Mucosa of stomach (tissue), 1 donor: ENCODE measurements around the gene SLC25A22.

ENCODE experiments used
- H3K27me3 ChIP-seq: one replicate; pipeline ENCODE4 v1.7.0; 2013; ENCODE audit warnings: mild to moderate bottlenecking, low read length; ENCODE audit not compliant: control insufficient read depth, insufficient read depth
- H3K36me3 ChIP-seq: one replicate; pipeline ENCODE4 v1.7.0; 2013; ENCODE audit warnings: low read length; ENCODE audit not compliant: control insufficient read depth, insufficient read depth
- H3K4me1 ChIP-seq: one replicate; pipeline ENCODE4 v1.7.0; 2013; ENCODE audit warnings: mild to moderate bottlenecking, low read length; ENCODE audit not compliant: control insufficient read depth, insufficient read depth
- H3K4me3 ChIP-seq: one replicate; pipeline ENCODE4 v1.7.0; 2013; ENCODE audit warnings: low read length
- H3K9ac ChIP-seq: one replicate; pipeline ENCODE4 v1.7.0; 2013; ENCODE audit warnings: mild to moderate bottlenecking, low read length, moderate library complexity
- H3K9me3 ChIP-seq: one replicate; pipeline ENCODE4 v1.7.0; 2013; ENCODE audit warnings: mild to moderate bottlenecking, low read length, moderate library complexity; ENCODE audit not compliant: control insufficient read depth
- donor health status: Pancreatic carcinoma.

Gene SLC25A22

GRCh38 chr11:746289-747157 lies 51.6 kb downstream of the SLC25A22 start:
- Histone ChIP-seq H3K9ac (peak overlapping the region; percentile 45), H3K4me1 (peaks cover 16% of the 10 kb centered on the region), H3K4me3 (peak overlapping the region; percentile 56)

GRCh38 chr11:745428-745827 lies 52.7 kb downstream of the SLC25A22 start:
- no peaks in the 10 kb centered on the region for H3K36me3 ChIP-seq
- peaks cover 5% of the 10 kb centered on the region for H3K27me3 ChIP-seq
- H3K4me3 ChIP-seq, result no peak overlapping the region
- H3K4me1 ChIP-seq, result peaks cover 16% of the 10 kb centered on the region
- H3K9me3 ChIP-seq, result no peaks in the 10 kb centered on the region
- H3K9ac ChIP-seq, result no peak overlapping the region

More at GRCh38 chr11:746289-747157, 51.6 kb downstream of the SLC25A22 start:
- H3K9me3 ChIP-seq, result no peaks in the 10 kb centered on the region
- peaks cover 5% of the 10 kb centered on the region for H3K27me3 ChIP-seq
- H3K36me3 ChIP-seq, result no peaks in the 10 kb centered on the region

GRCh38 chr11:742571-743201 lies 55.4 kb downstream of the SLC25A22 start:
- no peak overlapping the region for H3K9ac ChIP-seq
- no peaks in the 10 kb centered on the region for H3K36me3 ChIP-seq
- no peak overlapping the region for H3K4me3 ChIP-seq
- H3K27me3 ChIP-seq, result peaks cover 9% of the 10 kb centered on the region
- H3K4me1 ChIP-seq, result peaks cover 4% of the 10 kb centered on the region
- H3K9me3 ChIP-seq, result no peaks in the 10 kb centered on the region

- no peak overlapping the region for H3K4me3 ChIP-seq
These were observed 55.9 kb downstream of the SLC25A22 start for GRCh38 chr11:742156-742546.

More at GRCh38 chr11:742156-742546, 55.9 kb downstream of the SLC25A22 start:
- Histone ChIP-seq H3K36me3 (no peaks in the 10 kb centered on the region), H3K9me3 (no peaks in the 10 kb centered on the region), H3K4me1 (peaks cover 10% of the 10 kb centered on the region), H3K27me3 (peaks cover 14% of the 10 kb centered on the region), H3K9ac (no peak overlapping the region)
